NCI-H1048 (cell line): ENCODE data around the gene HTATIP2.
A peak's percentile ranks its signal among the peaks of the same experiment; 100 is the strongest.
"Not testable (repeated sequence)": the region's sequence is repeated elsewhere in the genome, so short reads cannot be mapped to it uniquely, and the experiment has no call there.

Source experiments
- DNase-seq: peaks from one replicate; lab custom pipeline; 2025; lab: John Stamatoyannopoulos, UW

HTATIP2 gene

DNA sequence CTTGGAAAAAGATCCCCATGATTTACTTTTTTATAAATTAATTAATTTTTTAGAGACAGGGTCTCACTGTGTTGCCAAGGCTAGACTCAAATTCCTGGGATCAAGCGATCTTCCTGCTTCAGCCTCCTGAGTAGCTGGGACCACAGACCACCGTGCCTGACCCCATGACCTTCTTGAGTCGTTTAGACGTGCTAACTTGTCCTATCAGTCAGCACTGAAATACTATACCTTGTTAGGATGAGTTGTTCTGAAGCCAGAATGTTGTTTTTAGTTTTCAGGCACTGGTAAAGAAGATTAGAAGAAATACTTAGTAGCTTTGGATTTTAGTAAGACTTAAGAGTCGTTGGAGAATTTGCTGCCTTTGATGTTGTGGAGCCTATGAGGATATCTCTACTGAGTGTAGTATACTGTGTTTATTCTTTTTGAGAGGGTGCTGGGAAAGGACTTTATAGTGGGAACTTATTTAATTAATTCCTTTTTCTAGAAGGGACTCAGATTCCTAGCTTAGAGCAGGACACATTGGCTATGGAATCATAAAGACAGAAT lies 8.6 kb downstream of the HTATIP2 start:
- no peak for DNase-seq

DNA sequence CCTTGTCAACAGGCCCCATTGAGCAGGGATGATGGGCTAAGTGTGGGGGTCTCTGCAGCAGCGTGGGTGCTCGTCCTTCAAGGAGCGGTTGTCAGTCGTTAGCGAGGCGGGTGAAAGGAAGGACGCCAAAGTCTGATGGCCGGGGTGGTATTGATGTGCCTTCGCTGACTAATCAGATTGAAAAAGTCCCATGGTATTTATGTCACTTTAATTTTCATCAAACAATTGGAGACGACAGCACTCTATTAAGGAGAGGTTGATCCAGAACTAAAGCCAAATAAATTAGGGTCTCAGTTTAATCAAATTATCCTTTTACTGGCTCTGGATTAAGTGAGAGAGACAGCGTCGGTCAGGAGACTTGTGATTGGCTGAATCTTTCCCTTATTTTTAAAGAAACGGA lies 9.6 kb downstream of the HTATIP2 start:
- DNase-seq: no peak

DNA sequence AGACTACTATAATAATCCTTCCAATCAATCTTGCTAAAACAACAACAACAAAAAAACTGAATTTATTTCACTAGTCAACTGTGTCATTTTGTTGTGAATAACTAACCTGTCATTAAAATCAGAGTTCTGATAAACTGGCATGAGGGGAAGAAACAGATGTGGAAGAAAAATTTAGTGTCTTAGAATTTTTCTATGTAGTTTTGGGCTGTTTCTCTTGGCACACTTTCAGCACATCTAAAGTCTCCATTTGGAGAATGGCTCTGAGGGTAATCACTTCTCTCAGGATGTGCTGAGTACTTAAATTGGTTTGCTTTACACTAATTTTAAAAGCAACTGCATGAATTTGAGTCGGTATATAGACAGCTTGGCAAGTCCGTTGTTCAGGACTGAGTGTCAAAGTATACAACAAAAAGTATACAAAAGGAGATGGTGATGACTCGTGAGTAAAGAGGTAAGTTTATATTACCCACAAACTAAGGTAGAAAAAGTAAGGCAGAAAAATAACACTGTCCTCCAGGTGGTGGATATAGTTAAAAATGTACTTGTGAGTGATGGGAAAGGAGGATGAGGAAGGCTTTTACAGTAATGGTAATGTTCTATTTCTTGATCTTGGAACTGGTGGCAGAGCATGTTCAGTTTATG lies 10.2 kb downstream of the HTATIP2 start:
- DNase-seq: no peak

DNA sequence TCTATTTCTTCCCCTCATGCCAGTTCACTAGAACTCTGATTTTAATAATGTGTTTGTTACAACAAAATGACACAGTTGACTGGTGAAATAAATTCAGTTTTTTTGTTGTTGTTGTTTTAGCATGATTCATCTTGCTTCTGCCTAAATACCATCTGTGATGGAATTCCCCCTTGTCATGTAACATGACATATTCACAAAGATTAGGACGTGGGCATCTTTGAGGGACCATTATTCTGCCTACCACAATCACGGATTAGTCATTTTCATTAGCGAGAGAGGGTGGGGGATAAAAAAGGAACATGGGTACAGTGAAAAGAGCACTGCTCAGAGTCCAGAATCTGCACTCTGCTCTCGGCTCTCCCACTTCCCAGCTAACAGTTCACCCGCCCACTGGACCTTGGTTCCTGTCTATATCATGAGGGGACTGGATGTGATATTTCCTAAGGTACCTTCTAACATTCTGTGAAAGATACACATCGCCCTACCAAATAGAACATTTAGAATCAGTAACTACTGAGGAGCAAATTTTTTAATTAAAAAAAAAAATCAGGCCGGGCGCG lies 11.3 kb downstream of the HTATIP2 start:
- no peak for DNase-seq

DNA sequence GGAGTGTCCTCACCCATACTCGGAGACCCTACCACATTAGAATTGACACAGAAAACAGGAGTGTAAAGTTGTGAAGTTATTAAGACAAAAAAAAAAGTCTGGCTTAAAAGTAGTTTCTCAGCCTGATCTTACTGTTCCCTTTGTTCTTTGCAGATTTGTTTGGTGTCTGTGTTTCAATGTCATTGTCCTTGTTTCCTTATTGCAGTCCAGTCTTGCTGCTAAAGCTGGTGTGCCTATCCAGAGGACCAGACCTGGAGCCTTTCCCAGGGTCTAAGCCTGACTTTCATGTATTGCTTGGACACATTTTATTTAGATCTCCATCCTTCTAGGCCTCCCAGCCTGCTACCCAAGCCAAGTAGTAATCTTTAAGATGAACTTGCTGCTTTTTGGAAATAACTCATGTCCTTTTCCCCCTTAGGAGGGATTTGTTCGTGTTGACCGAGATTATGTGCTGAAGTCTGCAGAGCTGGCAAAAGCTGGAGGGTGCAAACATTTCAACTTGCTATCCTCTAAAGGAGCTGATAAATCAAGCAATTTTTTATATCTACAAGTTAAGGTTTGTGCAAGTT lies 12.7 kb downstream of the HTATIP2 start:
- no peak for DNase-seq

DNA sequence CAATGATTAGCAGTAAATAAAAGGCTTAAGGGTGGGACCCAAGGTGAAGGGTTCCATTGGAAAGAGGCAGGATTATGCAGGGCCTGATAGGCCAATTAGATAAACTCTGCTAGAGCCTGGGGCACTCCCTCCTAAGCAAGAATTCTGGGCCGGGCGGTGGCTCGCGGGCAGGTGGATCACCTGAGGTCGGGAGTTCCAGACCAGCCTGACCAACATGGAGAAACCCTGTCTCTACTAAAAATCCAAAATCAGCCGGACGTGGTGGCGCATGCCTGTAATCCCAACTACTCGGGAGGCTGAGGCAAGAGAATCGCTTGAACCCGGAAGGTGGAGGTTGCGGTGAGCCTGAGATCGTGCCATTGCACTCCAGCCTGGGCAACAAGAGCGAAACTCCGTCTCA lies 22.5 kb downstream of the HTATIP2 start:
- DNase-seq: not testable (repeated sequence)

DNA sequence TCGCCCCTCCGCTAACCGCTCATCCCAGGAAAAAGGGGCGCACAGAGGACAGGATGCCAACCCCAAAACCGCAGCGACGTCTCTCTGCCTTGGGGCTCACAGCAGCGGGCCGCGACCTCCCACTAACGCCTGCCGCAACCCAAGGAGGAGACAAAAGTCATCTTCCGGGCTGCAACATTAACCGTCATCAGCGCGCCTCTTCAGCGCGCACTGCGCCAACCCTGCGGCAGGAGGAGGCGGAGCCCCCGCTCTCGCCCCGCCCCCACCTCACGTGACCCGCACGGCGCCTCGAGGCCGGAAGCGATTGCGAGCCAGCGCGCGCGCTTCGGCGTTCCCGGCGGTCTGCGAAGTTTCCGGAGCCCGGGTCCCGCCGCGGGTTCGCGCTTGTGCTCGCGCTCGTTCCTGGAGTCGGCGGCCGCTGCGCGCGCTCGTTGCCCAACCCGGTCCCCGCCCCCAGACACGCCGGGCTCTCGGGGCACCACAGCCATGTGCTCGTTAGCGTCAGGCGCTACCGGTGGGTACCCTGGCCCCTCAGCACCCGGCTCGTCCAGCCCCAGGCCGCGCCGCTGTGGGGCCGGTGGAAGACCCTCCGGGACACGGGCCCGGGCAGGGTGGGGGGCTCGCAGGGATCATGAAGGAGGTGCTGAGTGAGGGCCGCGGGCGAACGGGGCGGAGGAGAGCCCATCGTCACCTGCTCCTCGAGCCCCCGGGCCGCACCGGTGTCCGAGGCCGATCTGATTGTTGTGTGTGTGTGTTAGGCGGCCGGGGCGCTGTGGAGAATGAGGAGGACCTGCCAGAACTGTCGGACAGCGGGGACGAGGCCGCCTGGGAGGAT lies 24.0 kb downstream of the HTATIP2 start, which contains the start of gene PRMT3:
TSS of gene PRMT3 (plus strand) at position 456 of the 835 bp plus-strand sequence. CDS start at position 487, 31 bp downstream.
- peak; percentile 84 for DNase-seq

DNA sequence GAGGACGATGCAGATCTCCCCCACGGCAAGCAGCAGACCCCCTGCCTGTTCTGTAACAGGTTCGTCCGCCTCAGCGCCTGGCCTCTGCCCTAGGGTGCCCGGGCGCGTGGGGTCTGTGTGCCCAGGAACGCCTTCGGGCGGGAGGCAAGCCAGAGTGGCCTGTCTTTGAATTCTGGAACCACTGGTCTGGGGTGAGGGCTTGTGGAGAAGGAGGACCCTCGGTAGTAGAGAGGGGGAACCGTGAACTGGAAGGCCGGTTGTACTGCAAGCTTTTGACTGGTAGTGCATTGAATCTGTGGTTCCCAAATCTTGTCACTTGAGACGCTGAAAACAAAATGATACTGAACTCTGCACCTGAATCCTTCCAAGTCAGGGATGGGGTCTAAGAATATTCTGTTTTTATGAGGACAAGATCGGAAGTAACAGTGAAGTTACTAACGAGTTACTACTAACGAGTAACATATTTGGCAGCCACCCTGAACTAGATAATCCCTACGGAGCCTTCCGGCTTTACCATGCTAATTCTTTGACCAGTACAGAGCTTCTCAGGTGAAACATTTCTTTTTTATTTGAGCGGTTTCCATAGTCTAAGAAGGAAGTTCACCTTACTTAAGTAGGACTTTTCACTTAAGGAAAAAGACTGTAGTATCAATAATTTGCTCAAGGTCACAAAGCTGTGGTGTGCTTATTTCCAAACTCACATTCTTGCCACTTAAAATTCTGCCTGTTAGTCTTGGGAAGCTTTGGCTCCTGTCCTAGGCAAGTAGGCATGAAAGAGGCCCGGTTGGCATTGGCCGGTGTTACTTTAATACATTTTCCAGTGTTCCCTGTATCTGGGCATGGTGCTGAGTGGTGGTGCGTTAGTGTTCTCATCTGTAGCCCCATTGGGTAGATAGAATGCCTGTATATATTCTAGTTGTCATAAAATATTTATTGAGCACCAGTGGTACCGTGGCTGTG lies 24.9 kb downstream of the HTATIP2 start:
- no peak for DNase-seq

DNA sequence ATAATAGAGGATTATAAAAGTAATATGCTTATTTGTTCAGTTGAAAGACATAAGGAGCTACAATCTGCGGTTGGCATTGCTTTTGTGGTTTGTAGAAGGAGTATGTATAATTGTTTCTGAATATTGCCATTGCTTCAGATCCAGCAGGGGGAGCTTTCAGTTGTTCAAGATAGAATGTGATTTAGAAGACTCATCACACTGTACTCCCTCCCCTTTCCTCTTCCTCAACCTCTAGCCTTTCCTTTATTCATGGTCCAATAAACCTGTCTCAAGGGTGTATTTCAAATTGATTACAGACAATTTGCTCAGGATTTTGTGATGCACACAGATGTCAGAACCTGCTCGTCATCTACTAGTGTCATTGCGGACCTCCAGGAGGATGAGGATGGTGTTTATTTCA lies 33.8 kb downstream of the HTATIP2 start:
- DNase-seq: no peak

DNA sequence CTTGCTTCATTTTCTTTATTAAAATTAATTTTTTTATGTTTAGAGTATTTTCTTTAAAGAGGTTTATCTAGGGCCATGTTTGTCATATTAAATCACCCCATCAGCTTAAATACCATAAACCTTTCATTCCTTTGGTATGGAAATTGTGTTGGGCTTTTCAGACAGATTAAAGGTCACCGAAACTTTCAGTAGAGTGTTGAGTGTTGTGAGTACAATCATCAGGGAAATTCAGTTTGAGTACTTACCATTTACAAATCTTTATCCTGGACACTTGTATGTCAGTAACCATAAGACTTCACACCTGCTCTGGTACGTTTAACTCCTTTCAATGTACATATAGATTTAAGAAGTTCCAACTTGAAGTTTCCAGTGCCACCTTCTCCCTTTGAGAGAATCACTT lies 36.0 kb downstream of the HTATIP2 start:
- no peak for DNase-seq

DNA sequence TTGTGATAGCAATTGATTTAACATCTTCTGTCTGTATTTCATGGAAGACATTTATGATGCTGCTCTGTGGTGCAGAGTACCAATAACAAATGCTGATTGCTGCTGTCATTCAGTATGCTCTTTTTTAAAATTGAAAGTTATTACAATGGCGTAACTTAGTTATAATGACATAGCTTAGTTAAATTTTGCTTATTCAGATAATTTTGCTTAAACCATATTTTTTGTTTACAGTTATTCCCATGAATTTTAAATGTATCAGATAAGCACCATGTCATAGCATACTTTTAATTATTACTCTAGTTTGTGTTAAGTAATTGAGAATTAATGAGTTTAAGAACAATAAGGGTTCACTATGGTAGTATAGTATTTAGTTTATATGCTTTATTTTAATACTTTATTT lies 39.5 kb downstream of the HTATIP2 start:
- no peak for DNase-seq

DNA sequence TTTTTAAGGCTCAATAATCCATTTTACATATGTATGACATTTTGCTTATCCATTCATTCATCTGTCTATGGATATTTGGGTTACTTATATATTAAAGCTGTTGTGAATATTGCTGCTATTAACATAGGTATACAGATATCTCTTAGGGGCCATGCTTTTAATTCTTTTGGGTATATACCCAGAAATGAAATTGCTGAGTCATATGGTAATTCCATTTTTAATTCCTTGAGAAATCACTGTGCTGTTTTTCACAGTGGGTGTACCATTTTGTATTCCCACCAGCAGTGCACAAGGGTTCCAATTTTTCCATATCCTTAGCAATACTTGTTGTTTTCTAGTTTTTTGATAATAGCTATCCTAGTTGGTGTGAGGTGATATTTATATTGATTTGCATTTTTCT lies 43.0 kb downstream of the HTATIP2 start:
- no peak for DNase-seq

DNA sequence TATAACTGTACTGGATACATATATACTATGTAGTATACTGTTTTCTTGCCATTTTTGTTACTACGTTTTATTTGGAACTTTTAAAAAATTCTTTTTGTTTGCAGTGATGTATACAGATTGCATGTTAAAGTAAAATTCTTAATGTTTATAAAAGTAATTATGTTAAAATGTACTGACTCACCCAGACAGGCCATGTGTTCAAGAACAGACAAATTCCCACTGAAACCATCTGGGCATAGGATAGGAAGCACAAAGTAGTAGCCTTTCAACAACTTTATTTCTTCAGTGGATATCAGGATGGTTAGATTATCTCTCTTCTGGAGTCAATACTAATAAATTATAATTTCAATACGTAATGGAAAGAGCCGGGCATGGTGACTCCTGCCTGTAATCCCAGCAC lies 43.8 kb downstream of the HTATIP2 start:
- no peak for DNase-seq

DNA sequence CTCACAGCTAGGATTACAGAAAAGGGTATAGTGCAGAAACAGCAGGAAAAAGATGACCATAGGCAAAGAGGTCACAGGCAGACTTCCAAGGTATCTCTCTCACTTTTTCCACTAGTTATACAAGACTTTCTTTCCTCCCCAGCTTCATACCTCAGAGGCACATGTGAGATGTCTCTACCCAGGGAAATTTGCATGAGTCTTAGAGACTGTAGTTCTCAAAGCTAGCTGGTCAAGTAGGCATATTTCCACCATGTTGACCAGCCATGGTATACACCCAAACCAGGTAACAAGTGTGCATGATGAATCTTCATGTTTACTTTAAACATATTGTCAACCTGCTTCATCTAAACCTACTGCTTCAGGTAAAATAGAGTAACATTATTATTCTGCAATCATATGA lies 51.9 kb downstream of the HTATIP2 start:
- DNase-seq: no peak

DNA sequence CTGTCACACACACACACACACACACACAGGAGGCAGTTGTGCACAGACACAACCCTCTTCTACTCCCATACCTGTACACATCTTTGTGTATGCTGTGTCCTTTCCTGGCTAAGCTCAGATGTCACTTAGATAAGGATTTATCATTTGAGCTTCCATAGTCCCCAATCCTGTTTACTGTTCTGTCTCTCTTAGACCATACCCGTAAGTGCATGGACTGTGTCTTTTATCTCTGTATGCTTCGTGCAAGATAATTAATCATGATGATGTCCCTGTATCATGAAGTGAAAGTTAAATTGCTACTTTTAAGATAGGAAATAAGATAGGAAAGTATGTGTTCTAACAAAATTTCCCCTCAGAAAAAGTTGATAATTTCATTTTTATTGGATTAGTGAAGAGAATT lies 54.3 kb downstream of the HTATIP2 start:
- DNase-seq: no peak

DNA sequence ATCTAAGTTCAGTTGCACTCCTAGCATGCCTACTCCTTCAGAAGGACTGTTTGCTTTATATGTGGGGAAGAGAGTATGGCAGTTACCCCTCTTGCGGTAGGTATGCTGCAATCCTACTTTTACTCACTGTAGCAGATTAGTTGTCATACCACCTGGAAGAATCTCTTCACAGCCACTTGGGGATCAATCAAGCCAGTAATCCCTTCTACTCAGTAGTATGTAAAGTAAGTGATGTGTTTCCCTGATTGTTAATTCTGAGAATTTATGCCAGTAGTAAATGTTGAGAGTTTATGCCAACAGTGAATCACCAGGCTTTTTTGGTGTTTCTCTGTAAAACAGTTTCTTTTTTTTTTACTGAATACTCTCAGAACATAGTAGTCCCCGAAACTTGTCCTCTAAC lies 58.4 kb downstream of the HTATIP2 start:
- no peak for DNase-seq

DNA sequence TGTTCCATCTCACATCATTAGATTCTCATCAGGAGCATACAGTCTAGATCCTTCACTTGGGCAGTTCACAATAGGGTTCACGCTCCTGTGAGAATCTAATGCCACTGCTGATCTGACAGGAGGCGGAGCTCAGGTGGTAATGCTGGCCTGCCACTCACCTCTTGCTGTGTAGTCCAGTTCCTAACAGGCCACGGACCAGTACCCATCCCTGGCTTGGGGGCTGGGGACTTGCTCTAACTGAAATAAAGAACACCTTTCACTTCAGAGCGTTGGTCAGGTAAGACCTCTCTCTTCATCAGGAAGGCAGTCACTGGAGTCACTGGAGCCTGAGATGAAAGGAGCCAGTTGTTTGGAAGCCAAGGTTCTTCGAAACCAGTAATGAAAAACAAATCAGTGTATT lies 65.7 kb downstream of the HTATIP2 start:
- no peak for DNase-seq
